Measurements from ENCODE around the gene MTX1.
"Not testable (repeated sequence)": the region's sequence is repeated elsewhere in the genome, so short reads cannot be mapped to it uniquely, and the experiment has no call there.

Gene MTX1, protein sequence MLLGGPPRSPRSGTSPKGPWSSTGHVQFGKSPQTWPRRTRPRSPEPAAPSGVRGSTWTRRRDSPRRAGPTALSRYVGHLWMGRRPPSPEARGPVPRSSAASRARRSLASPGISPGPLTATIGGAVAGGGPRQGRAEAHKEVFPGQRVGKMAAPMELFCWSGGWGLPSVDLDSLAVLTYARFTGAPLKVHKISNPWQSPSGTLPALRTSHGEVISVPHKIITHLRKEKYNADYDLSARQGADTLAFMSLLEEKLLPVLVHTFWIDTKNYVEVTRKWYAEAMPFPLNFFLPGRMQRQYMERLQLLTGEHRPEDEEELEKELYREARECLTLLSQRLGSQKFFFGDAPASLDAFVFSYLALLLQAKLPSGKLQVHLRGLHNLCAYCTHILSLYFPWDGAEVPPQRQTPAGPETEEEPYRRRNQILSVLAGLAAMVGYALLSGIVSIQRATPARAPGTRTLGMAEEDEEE

DNA sequence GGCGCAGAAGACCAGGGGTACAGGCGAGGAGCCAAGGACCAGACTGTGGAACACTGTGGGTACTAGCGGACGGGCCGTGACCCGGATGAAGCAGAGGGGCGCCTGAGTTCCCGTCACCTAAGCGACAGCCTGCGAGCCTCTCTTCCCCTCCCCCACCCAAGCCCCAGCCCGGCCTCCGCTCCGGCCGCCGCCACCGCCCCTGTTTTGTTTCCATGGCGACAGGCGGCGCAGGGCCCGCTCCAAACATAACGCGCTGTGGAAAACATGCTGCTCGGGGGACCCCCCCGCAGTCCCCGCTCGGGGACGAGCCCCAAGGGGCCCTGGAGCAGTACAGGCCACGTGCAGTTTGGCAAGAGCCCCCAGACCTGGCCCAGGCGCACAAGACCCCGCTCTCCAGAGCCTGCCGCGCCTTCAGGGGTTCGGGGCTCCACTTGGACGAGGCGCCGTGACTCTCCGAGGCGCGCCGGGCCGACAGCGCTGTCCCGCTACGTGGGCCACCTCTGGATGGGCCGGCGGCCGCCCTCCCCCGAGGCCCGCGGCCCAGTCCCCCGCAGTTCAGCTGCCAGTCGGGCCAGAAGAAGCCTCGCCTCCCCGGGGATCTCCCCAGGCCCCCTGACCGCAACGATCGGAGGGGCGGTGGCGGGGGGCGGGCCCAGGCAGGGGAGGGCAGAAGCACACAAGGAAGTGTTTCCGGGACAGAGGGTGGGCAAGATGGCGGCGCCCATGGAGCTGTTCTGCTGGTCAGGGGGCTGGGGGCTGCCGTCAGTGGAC lies at the start of gene MTX1:
Gene MTX1, plus strand, starts transcription at position 155 of the 771 bp plus-strand sequence. Its CDS starts 110 bp downstream, at position 265.
- DNase-seq (ENCODE audit: low read depth): peak; percentile 76

DNA sequence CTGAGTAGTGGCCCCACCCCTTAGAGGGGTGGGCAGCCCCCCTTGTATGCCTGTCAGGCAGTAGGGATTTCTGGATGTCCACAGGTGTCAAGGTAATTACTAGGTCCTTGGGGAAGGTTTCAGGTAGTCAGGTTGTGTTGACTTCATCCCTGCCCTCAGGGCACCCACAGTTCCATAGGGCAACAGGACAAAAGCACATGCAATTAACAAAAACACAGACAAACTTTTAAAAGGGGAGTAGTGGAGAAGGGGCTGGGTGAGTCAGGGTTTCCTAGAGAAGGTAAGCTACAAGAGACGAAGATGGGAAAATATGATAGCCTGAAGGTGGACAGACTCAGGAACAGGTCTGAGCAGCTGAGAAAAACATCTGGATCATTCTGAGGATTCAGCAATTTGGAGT lies 49.5 kb upstream of the MTX1 start:
- no peak for DNase-seq (ENCODE audit: low read depth)

DNA sequence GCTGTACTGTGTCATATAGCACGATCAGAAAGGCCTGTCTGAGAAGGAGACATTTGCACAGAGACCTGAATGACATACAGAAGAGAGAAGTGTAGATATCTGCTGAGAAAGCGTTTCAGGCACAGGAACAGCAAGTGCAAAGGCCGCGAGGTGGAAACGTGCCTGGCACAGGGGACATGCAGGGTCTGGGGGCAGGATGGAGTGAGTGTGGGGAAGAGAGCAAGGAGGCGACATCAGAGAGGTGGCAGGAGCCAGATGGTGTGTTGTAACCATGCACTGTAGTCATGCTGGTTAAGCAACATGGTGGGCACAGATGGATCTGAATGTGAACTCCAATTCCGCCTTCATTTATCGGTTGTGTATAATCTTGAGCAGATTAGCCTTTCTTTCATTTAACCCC lies 48.4 kb upstream of the MTX1 start:
- no peak for DNase-seq (ENCODE audit: low read depth)

DNA sequence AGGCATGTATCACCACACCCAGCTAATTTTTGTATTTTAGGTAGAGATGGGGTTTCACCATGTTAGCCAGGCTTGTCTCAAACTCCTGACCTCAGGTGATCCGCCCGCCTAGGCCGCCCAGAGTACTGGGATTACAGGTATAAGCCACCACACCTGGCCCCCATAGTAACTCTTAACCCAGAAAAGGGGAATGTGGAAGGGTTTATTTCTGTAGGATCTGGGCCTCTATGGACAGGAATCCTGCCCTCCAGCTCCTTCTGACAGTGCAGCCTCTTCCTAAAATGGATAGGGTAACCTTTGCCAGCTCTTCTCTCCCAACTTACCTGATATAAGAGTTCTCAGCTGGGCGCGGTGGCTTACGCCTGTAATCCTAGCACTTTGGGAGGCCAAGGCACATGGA lies 45.9 kb upstream of the MTX1 start:
- DNase-seq (ENCODE audit: low read depth): not testable (repeated sequence)

DNA sequence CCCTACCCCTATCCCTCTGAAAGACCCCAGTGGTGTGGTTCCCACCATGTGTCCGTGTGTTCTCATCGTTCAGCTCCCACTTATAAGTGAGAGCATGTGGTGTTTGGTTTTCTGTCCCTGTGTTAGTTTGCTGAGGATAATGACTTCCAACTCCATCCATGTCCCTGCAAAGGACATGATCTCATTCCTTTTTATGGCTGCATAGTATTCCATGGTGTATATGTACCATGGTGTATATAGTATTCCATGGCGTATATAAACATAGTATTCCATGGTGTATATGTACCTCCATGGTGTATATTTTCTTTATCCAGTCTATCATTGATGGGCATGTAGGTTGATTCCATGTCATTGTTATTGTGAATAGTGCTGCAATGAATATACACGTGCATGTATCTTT lies 44.7 kb upstream of the MTX1 start:
- DNase-seq (ENCODE audit: low read depth): not testable (repeated sequence)

DNA sequence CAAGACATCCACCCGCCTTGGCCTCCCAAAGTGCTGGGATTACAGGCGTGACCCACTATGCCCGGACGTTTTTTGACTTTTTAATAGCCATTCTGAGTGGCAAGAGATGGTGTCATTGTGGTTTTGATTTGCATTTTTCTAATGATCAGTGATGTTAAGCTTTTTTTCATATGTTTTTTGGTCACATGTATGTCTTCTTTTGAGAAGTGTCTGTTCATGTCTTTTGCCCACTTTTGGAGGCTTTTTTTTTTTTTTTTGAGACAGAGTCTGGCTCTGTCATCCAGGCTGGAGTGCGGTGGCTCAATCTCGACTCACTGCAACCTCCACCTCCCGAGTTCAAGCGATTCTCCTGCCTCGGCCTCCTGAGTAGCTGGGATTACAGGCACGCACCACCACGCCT lies 43.9 kb upstream of the MTX1 start:
- not testable (repeated sequence) for DNase-seq (ENCODE audit: low read depth)

DNA sequence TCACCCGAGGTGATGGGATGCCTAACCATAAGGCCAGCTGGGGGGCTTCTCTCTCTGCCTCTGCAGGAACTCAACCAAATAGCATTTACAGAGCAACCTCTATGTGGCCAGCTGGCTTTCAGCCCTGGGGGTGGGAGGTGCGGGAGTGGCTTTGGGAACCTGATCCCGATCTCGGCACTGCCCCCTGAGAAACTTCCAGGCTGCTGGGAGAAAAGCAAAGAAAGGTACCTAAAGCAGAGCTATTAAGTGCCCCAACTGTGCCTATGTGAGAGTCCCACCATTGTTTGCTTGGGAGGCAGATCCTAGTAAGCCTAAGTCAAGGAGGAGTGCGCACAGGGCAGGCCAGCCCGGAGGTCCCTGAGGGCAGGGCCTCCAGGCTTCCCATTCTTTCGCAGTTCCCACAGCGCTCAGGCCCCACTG lies 42.4 kb upstream of the MTX1 start:
- no peak for DNase-seq (ENCODE audit: low read depth)

DNA sequence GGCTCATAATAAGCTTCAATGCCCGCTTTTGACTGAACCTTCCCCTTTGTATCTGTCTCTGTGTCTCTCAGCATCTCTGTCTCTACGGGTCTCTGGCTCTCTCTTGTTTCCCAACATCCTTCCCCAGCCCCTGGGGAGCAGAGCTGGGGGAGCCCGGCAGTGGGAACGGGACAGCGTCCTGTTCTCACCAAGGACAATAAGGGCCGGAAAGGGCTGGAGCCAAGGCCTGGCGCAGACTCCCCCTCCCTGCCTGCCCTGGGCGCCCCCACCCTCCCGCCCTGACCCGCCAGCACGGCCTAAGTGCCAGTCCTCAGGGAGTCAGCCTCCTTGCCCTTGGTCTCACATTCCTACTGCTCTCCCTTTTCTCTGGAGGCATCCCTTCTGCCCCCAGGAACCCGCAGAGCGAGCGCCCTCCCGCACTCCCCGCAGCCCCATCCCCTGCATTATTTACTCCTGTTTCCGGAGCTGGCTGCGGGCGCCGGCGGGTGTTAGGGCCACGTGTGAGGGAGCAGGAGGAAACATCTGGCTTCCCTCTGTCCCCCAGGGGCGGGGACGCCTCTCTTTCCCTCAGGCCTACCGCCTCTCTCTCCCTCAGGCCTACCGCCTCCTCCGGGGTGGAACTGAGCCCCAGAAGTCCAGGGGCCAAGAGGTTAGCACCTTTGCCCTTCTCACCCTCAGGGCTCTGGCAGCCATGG lies 41.9 kb upstream of the MTX1 start:
- DNase-seq (ENCODE audit: low read depth): no peak

DNA sequence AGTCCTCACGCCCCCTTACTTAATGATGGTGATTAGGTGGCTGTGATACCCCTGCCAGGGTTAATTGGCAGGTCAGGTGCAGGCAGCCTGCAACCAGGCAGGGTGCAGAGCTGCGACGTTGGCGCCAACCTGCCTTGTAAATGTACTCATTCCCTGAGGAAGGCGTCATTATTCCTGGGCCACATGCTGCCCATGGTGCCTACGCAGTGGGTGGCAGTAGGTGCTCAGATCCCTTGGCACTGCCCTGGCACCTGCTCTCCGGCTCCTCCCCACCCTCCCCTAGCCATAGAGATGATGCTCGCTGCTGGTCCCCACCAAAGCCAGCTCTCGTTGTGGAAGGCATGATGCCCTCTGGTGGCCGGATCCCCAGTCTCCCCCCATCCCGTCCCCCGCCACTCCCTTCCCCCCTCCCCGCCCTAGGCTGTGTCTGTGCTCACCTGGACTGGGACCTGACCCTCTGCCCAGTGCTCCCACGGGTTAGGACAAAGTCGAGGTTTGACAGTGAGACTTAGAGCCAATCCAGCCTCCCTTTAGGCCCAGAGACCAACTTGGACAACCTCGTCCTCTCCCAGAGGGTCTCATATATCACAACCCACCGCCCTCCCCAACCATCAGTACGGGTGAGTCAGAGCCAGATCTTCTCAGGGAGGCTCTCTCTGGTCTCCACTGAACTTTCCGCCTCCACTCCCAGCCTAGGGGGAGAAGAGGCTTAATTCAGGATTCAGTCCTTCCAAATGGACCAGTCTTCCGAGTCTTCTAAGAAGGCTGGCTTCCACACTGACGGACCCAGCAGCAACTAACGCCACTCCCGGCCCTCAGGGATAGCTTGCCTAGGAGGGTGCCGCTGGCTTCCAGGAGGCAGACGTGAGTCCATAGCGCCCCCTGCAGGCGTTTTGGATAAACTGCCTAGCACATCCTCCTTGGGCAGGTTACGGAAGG lies 41.1 kb upstream of the MTX1 start:
- peak; percentile 77 for DNase-seq (ENCODE audit: low read depth)

DNA sequence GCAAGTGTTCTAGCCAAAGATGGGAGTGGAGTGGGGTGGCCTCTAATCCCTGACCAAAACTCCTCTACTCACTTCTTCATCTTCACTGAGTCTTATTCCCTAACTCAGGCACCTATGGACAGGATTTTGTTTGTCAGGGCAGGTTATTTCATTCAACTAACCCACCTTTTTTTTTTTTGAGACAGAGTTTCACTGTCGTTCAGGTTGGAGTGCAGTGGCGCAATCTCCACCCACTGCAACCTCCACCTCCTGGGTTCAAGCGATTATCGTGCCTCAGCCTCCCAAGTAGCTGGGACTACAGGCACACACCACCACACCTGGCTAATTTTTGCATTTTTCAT lies 40.4 kb upstream of the MTX1 start:
- DNase-seq (ENCODE audit: low read depth): not testable (repeated sequence)

DNA sequence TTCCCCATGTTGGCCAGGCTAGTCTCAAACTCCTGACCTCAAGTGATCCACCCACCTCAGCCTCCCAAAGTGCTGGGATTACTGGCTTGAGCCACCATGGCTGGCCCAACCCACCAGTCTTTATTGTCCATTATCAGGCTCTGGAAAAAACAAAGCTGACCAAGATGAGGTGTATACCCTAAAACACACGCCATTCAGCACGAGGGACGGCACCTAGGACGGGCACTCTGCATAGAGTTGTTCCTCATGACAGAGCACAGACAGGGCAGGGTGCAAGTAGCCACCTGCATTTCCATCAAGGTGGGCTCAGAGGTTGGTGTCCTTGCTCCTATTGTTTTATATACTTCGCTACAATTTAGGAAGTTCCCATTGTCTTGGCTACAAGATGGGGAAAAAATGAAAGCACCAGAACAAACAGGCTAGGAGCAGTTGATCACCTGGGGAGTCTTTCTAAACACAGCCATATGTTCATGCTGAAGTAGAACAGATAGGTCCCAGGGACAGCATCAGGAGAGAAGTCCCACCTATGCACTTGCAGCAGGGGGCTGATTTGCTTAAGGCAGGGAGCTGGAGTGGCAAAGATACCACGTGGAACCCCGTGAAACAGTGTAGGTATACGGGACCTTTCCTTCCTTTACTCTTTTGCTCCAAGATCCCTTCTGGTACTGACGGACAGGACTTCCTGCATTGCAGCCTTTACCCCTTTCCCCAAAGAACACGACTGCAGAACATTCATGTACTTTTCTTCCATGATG lies 39.9 kb upstream of the MTX1 start:
- no peak for DNase-seq (ENCODE audit: low read depth)

DNA sequence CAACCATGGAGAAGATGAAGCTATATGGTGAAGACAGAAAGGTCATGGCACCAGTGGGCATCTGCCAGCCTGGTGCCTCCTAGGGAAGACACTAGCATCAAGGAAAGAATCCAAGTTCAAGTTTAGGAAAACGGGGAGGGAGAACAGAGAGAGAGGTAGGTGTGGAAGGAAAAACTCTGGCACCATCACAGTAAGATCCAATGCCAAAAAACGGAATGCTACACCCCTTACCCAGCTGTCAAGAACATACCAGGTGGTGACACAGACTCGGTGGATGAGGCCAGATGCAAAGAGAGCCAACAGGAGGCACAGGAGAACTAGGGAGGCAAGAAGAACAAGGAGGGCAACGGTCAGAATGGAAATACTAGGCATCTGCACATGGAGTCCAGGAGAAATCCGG lies 39.0 kb upstream of the MTX1 start:
- DNase-seq (ENCODE audit: low read depth): no peak

DNA sequence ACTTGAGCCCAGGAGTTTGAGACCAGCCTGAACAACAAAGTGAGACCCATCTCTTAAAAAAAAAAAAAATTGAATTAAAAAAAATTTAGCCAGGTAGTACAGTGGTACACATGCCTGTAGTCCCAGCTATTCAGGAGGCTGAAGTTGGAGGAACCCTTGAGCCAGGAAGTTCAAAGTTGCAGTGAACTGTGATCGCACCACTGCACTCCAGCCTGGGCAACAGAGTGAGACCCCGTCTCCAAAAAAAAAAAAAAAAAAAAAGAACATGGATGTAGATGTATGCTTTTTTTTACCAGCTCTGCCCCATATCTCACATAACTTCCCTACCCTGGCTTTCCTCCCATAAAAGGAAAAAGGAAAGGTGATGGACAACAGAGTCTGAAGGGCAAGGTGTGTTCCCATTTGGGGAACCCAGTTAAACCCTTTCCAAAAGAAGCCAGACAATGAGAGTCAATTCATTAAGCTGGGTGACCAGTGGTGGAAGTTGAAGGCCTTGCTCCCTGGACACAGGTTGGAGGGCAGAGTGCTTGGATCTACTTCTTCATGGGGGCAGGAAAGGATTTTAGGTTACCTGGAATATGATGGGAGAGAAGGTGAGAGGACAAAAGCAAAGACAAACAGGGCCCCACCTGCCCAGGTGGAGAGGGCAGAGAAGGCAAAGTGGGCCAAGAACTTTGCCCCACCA lies 38.3 kb upstream of the MTX1 start:
- no peak for DNase-seq (ENCODE audit: low read depth)

DNA sequence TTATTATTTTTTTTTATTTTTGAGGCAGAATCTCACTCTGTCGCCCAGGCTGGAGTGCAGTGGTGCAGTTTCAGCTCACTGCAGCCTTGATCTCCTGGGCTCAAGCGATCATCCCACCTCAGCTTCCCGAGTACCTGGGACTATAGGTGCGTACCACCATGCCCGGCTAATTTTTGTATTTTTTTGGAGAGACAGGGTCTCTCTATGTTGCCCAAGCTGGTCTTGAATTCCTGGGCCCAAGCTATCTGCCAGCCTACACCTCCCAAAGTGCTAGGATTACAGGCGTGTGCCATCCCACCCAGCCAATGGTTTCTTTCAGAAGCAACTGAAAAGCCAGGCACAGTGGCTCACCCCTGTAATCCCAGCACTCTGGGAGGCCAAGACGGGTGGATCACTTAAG lies 37.7 kb upstream of the MTX1 start:
- no peak for DNase-seq (ENCODE audit: low read depth)

DNA sequence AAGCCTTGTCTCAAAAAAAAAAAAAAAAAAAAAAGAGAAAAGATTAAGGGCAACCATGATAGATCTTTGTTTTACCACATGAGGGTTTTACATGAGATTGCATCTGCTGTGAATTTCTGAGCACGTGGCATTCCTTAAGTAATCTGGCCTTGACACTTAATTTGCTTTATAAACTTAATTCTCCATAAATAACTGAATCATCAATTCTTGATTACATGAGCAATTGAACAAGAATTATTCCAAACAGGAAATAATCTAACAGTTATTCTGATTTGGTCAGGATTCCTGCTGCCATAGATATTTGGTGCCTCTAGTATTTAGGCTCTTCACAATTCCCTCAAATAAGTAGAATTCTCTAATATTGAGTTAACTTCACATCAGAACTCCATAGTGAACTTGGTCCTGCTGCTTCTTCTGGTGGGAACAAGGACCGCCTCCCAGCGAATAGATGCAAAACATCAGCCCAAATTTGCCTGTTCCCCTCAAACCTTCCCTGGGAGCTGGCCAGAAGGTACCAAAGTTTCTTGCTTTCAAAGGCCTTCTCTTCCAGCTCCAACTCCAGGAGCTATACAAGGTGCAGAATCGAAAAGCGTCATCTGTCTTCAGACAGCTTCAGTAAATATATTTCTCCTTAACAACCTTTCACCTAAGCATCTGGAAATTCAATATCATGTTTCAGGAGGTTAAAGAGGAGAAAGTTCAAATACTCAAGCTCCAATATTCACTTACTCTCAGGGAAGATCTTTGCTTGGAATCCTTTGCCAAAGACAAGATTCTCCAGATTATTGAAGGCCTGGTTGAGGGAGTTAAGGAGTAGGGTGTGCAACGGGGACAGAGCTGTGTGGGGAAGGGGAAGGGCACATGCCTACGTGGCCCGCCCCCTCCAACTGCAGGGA lies 36.4 kb upstream of the MTX1 start:
- DNase-seq (ENCODE audit: low read depth): no peak

DNA sequence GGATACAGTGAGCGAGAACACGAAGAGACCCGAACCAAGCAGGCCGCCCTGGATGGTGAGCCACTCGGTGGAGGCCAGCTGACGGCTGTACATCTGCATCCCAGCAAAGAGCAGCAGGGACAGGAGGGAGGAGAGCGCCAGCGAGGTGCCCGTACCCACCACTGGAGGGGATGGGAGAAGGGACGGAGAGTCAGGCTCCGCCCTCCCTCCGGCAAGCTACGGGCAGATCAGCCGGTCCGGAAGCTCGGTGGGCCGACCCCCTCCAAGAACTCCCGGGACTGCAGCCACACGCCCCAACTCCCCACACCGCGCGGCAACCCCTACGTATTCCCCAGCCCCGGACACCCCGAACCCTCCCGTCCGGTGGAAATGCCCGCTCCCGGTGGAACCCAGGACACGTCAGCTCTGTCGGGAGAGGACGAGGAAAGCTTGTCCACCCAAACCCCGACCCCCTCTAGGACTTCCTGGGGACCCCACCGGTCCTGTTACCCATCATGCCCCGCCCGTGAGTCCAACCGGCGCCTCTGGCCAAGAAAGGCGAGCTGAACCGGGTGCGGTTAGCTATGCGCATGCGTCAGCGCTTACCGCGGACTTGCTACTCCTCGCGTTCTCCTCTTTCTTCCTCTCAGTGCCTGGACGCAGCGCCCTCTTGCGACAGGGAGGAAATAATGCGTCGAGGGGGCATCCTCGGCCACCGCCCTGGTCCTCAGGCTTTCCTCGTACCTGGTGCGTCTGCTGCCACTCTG lies 35.6 kb upstream of the MTX1 start, which contains the start of gene KRTCAP2:
Gene KRTCAP2, minus strand, starts transcription at position 573 of the 746 bp plus-strand sequence. Its CDS starts 80 bp downstream, at position 493.
- peak; percentile 91 for DNase-seq (ENCODE audit: low read depth)

DNA sequence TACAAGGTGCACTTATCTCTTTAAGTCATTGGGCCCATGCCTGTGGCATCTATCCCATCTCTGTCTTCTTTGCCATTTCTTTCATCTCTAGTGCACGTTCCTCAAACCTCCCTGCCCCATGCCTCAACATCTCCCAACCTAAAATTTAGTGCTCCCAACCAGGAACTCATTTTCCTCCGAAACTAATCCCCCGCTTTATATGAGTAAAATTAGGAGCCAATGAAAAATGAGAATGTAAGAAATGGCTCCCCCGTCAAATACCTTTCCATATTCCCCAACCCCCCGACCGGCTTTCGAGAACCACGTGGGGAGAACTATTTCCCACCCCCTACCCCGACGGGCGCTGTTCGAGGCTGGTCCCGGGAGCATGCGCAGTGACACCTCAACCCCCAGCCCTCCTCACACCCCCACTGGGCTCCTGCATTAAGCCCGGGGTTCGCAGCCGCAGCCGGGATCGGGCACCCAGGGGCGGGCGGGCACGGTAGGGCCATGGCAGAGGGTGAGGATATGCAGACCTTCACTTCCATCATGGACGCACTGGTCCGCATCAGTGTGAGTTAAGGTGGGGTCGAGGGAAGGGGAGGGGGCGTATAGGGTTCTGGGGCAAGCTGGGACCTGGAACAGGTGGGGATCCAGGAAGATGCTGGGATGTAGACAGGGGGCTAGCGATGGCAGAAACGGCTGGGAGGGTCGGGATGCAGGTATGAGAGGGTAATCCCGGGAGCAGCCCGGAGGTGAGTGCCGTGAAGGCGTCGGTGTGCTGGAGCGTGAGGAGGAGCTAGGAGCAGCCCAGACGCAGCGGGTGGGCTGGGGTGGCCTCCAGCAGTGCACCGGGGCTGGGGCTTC lies 34.8 kb upstream of the MTX1 start, which contains the start of gene TRIM46:
Gene TRIM46, plus strand, starts transcription at position 372 of the 846 bp plus-strand sequence. Its CDS starts 118 bp downstream, at position 490.
- DNase-seq (ENCODE audit: low read depth): peak; percentile 55

All from stimulated activated CD8-positive, alpha-beta memory T cell treated with anti-CD3 and anti-CD28 coated beads, Interleukin-7, amount 100 ng/mL, for 24 hours (primary cell).